HepG2 (cell line): ENCODE results near the gene CLDND2. TPM values are rescaled to one million over a fixed set of nuclear protein-coding genes. Genes with fewer than 3 reads are reported as not detected.

Source experiments
- AFF4 ChIP-seq: sonication (generic); formaldehyde crosslinking; IDR thresholded peaks from 2 replicates; pipeline ENCODE4 v1.4.0; 2020; ENCODE audit warnings: missing genetic modification reagents
- CCDC6 ChIP-seq: sonication (generic); formaldehyde crosslinking; IDR thresholded peaks from 2 replicates; pipeline ENCODE4 v1.8.1; 2022; ENCODE audit warnings: mild to moderate bottlenecking, missing genetic modification reagents, moderate library complexity
- EZH2 ChIP-seq: conservative IDR thresholded peaks from 2 replicates; pipeline ENCODE4 v1.6.1; 2012; ENCODE audit warnings: mild to moderate bottlenecking, low read depth, low read length, moderate library complexity
- IKZF1 ChIP-seq: fragments of 450-650 bp; IDR thresholded peaks from 2 replicates; pipeline ENCODE4 v1.7.1; 2016
- MIER2 ChIP-seq: IDR thresholded peaks from 2 replicates; pipeline ENCODE4 v1.6.1; 2016; ENCODE audit warnings: missing biosample characterization, missing genetic modification reagents
- NR2F6 ChIP-seq, 2 experiments: IDR thresholded peaks; 2 replicates each; pipeline ENCODE4 v1.6.1; 2016; ENCODE audit warnings: antibody characterized with exemption in 1 of 2, mild to moderate bottlenecking in 1 of 2
- U2AF2 ChIP-seq: fragments of 200-400 bp; formaldehyde crosslinking; IDR thresholded peaks from 2 replicates; pipeline ENCODE4 v1.6.1; 2017; ENCODE audit warnings: low read depth, mild to moderate bottlenecking, low read length
- ZNF142 ChIP-seq: sonication (generic); formaldehyde crosslinking; IDR thresholded peaks from 2 replicates; pipeline ENCODE4 v1.4.0; 2020; ENCODE audit warnings: missing genetic modification reagents
- ZNF17 ChIP-seq: sonication (generic); formaldehyde crosslinking; IDR thresholded peaks from 2 replicates; pipeline ENCODE4 v1.5.0; 2020; ENCODE audit warnings: mild to moderate bottlenecking, missing genetic modification reagents
- ZNF264 ChIP-seq: sonication (generic); formaldehyde crosslinking; IDR thresholded peaks from 2 replicates; pipeline ENCODE4 v1.4.0; 2020; ENCODE audit warnings: missing genetic modification reagents
- ZNF580 ChIP-seq: IDR thresholded peaks from 2 replicates; pipeline ENCODE4 v1.6.1; 2016; ENCODE audit warnings: low read depth, borderline replicate concordance
- ZNF629 ChIP-seq: sonication (generic); formaldehyde crosslinking; conservative IDR thresholded peaks from 2 replicates; pipeline ENCODE4 v1.5.0; 2020; ENCODE audit warnings: missing genetic modification reagents
- ZNF713 ChIP-seq: sonication (generic); formaldehyde crosslinking; IDR thresholded peaks from 2 replicates; pipeline ENCODE4 v1.4.0; 2020; ENCODE audit warnings: mild to moderate bottlenecking, missing genetic modification reagents
- polyA plus RNA-seq, 8 experiments: library from polyadenylated mRNA; depleted of rRNA in 3 of 8; stranded (reverse) in 7 of 8; unstranded in 1 of 8; fragments of >200 nt; fragmentation: Illumina TruSeq in 4 of 8; extraction: Trizol in 4 of 8; gene quantifications; 2 replicates each; pipeline versions ENCODE4 v1.2.1 to v1.2.3, GENCODE V29; 2011 to 2016; ENCODE audit warnings: low read depth in 4 of 8, missing spikeins in 1 of 8, mixed read lengths in 1 of 8; ENCODE audit not compliant: insufficient read depth in 1 of 8
- total RNA-seq, 5 experiments: library from RNA; depleted of rRNA; stranded (reverse); fragments of >200 nt; fragmentation: Illumina TruSeq; extraction: Trizol; gene quantifications; 2 replicates each; pipeline ENCODE4 v1.2.3, GENCODE V29; 2016; ENCODE audit warnings: low read depth in 1 of 5
- TF ChIP-seq, protein P1 (sequence below): sonication (generic); formaldehyde crosslinking; IDR thresholded peaks from 2 replicates; pipeline ENCODE4 v1.4.0; 2020; ENCODE audit warnings: missing genetic modification reagents, mild to moderate bottlenecking, borderline replicate concordance

The CLDND2 gene
- total and polyA plus RNA-seq, 2 of the 13 experiments (the other 11 are each of a cell fraction or from before 2014, with no cell fraction given): 0.84 to 1.8 TPM

GRCh38 chr19:51365965-51366388, 2.8 kb downstream of the CLDND2 start, which contains the start of gene ETFB (continued):
- TF ChIP-seq MIER2 (CRISPR knock-in tag): no peak
- no peak for TF ChIP-seq CCDC6
- TF ChIP-seq EZH2: no peak
- TF ChIP-seq NR2F6 (IDR thresholded peaks at IDR 0.05): peak; percentile 2; the same call in 1 of the 2 replicates
- TF ChIP-seq NR2F6 (CRISPR knock-in tag; IDR thresholded peaks at IDR 0.05): 0 out of 2 replicates have a peak, but pooled peaks have one; percentile 15
- no peak for TF ChIP-seq ZNF629 (CRISPR knock-in tag)
- TF ChIP-seq IKZF1: no peak
- peak; percentile 75; the same call in 1 of the 2 replicates for TF ChIP-seq ZNF142 (CRISPR knock-in tag)
- TF ChIP-seq ZNF713 (CRISPR knock-in tag): no peak
- no peak for TF ChIP-seq ZNF580 (CRISPR knock-in tag)
- no peak; the same call in none of the 2 replicates for TF ChIP-seq AFF4
- no peak for TF ChIP-seq U2AF2
- TF ChIP-seq, protein P1, sequence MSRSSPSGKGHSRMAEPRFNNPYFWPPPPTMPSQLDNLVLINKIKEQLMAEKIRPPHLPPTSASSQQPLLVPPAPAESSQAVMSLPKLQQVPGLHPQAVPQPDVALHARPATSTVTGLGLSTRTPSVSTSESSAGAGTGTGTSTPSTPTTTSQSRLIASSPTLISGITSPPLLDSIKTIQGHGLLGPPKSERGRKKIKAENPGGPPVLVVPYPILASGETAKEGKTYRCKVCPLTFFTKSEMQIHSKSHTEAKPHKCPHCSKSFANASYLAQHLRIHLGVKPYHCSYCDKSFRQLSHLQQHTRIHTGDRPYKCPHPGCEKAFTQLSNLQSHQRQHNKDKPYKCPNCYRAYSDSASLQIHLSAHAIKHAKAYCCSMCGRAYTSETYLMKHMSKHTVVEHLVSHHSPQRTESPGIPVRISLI: no peak
- TF ChIP-seq ZNF264 (CRISPR knock-in tag): no peak; the same call in 1 of the 2 replicates
- no peak for TF ChIP-seq ZNF17 (CRISPR knock-in tag)
- TF ChIP-seq, all 625 proteins: peak for 54
